Fibroblast of gingiva (primary cell): ENCODE data around the gene HES7.
"Not testable (repeated sequence)": the region's sequence is repeated elsewhere in the genome, so short reads cannot be mapped to it uniquely, and the experiment has no call there.

Source experiments
- DNase-seq: peaks from one replicate; pipeline ENCODE4 v3.0.0-alpha.2; 2011; ENCODE audit warnings: low read depth

Gene HES7

GRCh38 chr17:8123695-8124349 lies at the start of gene HES7:
TSS of gene HES7 (minus strand) at chr17:8124106. CDS start at chr17:8124084, 22 bp downstream.
- no peak for DNase-seq

- DNase-seq = peak; percentile 97
Observed at GRCh38 chr17:8173056-8173870, 49.4 kb upstream of the HES7 start.

- DNase-seq = not testable (repeated sequence)
Observed at GRCh38 chr17:8170186-8170585, 46.3 kb upstream of the HES7 start.

GRCh38 chr17:8167526-8167925 lies 43.6 kb upstream of the HES7 start:
- no peak for DNase-seq

GRCh38 chr17:8166731-8167130 lies 42.8 kb upstream of the HES7 start:
- no peak for DNase-seq

- no peak for DNase-seq
Observed at GRCh38 chr17:8164815-8165131, 40.9 kb upstream of the HES7 start.

- DNase-seq = no peak
Observed at GRCh38 chr17:8163978-8164814, 40.3 kb upstream of the HES7 start.

GRCh38 chr17:8162997-8163977 lies 39.4 kb upstream of the HES7 start:
- no peak for DNase-seq

GRCh38 chr17:8162233-8162996 lies 38.5 kb upstream of the HES7 start, which contains the start of gene VAMP2:
TSS of gene VAMP2 (minus strand) at chr17:8162948. CDS start at chr17:8162879, 69 bp downstream.
- peak; percentile 70 for DNase-seq

- DNase-seq = no peak
Observed at GRCh38 chr17:8161289-8162232, 37.7 kb upstream of the HES7 start.

GRCh38 chr17:8160741-8161221 lies 36.9 kb upstream of the HES7 start:
- DNase-seq = no peak

- no peak for DNase-seq
Observed at GRCh38 chr17:8160224-8160577, 36.3 kb upstream of the HES7 start.

GRCh38 chr17:8159459-8160223 lies 35.7 kb upstream of the HES7 start:
- no peak for DNase-seq

- DNase-seq = no peak
Observed at GRCh38 chr17:8159032-8159400, 35.1 kb upstream of the HES7 start.

GRCh38 chr17:8158267-8159031 lies 34.5 kb upstream of the HES7 start:
- DNase-seq = peak; percentile 86

GRCh38 chr17:8156246-8156992 lies 32.5 kb upstream of the HES7 start:
- DNase-seq = peak; percentile 100

- DNase-seq = no peak
Observed at GRCh38 chr17:8155996-8156245, 32.0 kb upstream of the HES7 start.
